ENCODE data around the gene RHCG. TPM values are rescaled to one million over a fixed set of nuclear protein-coding genes. Genes with fewer than 3 reads are reported as not detected.

Gene RHCG
- total and polyA plus RNA-seq, 10 donors = 0.23 to 1.6 (median 0.30) TPM; not detected in 7

GRCh38 chr15:89513284-89513683 is 16.9 kb upstream of the RHCG start:
- TF ChIP-seq POLR2A (IDR thresholded peaks at IDR 0.05) = no peak
- no peak for TF ChIP-seq POLR2AphosphoS5 (IDR thresholded peaks at IDR 0.05)
- no peak for TF ChIP-seq CTCF (IDR thresholded peaks at IDR 0.05 in 8 of 11, conservative IDR thresholded peaks at IDR 0.05 in 3 of 11)
- no peaks in the 10 kb centered on the region for H3K36me3 ChIP-seq
- H3K4me1 ChIP-seq = no peaks in the 10 kb centered on the region
- no peak overlapping the region for H3K4me3 ChIP-seq
- H3K27ac ChIP-seq = no peak overlapping the region
- H3K9me3 ChIP-seq = no peaks in the 10 kb centered on the region
- intact Hi-C loops (cut with DNase I; ENCODE audit: low total_unique reads) = no loop called here
- H3K27me3 ChIP-seq (replicated peaks in 1 of 7) = peaks cover 0 to 48% (median 0%) of the 10 kb centered on the region in 7 donors
- 67 to 88% (median 69%) methylated on average over 3 of the region's 3 CpGs for WGBS, 5 donors
- no peak for DNase-seq

DNA sequence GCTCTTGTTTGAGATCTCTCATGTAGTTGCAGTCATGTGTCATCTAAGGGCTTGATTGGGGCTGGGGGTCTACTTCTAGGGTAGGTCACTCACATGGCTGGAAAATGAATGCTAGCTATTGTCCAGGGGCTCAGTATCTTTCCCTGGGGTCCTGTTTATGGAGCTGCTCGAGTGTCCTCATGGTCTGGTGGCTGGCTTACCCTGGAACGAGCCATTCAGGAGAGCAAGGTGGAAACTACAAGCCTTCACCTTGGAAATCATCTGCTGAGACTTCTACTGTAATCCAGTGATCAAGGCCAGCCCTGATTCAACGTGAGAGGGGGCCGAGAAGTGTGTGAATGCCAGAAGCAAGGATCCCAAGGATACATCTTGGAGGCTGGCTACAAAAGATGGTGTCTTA is 16.2 kb upstream of the RHCG start:
- Histone ChIP-seq H3K4me3 (no peak overlapping the region), H3K9me3 (no peaks in the 10 kb centered on the region), H3K27ac (no peak overlapping the region), H3K4me1 (no peaks in the 10 kb centered on the region), H3K27me3 (replicated peaks in 1 of 7) (peaks cover 0 to 43% (median 0%) of the 10 kb centered on the region in 7 donors), H3K36me3 (no peaks in the 10 kb centered on the region)
- DNase-seq = no peak
- 53 to 80% (median 69%) methylated on average over 4 of the region's 4 CpGs for WGBS, 5 donors
- intact Hi-C loops (cut with DNase I; ENCODE audit: low total_unique reads) = no loop called here
- TF ChIP-seq POLR2AphosphoS5 (IDR thresholded peaks at IDR 0.05) (no peak), POLR2A (IDR thresholded peaks at IDR 0.05) (no peak), CTCF (IDR thresholded peaks at IDR 0.05 in 8 of 11, conservative IDR thresholded peaks at IDR 0.05 in 3 of 11) (no peak)

- no peak for DNase-seq
- Histone ChIP-seq H3K36me3 (no peaks in the 10 kb centered on the region), H3K27ac (no peak overlapping the region), H3K9me3 (no peaks in the 10 kb centered on the region), H3K27me3 (replicated peaks in 1 of 7) (peaks cover 0 to 37% (median 0%) of the 10 kb centered on the region in 7 donors), H3K4me1 (no peaks in the 10 kb centered on the region), H3K4me3 (no peak overlapping the region)
- TF ChIP-seq POLR2A (IDR thresholded peaks at IDR 0.05) (no peak), CTCF (IDR thresholded peaks at IDR 0.05 in 8 of 11, conservative IDR thresholded peaks at IDR 0.05 in 3 of 11) (no peak), POLR2AphosphoS5 (IDR thresholded peaks at IDR 0.05) (no peak)
- intact Hi-C loops (cut with DNase I; ENCODE audit: low total_unique reads) = no loop called here
- 72 to 89% (median 82%) methylated on average over 4 of the region's 4 CpGs for WGBS, 5 donors
These were observed 9.8 kb upstream of the RHCG start for GRCh38 chr15:89506026-89506686.

- TF ChIP-seq CTCF (IDR thresholded peaks at IDR 0.05 in 8 of 11, conservative IDR thresholded peaks at IDR 0.05 in 3 of 11) = no peak
- no peak for TF ChIP-seq POLR2A (IDR thresholded peaks at IDR 0.05)
- TF ChIP-seq POLR2AphosphoS5 (IDR thresholded peaks at IDR 0.05) = no peak
- no peaks in the 10 kb centered on the region for H3K4me1 ChIP-seq
- no peak overlapping the region for H3K4me3 ChIP-seq
- no peak overlapping the region for H3K27ac ChIP-seq
- intact Hi-C loops (cut with DNase I; ENCODE audit: low total_unique reads) = no loop called here
- DNase-seq = no peak
- WGBS, 5 donors = 52 to 63% (median 57%) methylated on average over 4 of the region's 4 CpGs
- H3K36me3 ChIP-seq = no peaks in the 10 kb centered on the region
- H3K27me3 ChIP-seq (replicated peaks in 1 of 7) = peaks cover 0 to 57% (median 0%) of the 10 kb centered on the region in 7 donors
- H3K9me3 ChIP-seq = no peaks in the 10 kb centered on the region
These were observed 7.8 kb upstream of the RHCG start for GRCh38 chr15:89504166-89504565.

Measured in spleen (tissue), 11 donors.